Breast epithelium (tissue), 4 donors: ENCODE results near the gene SLK. TPM values are rescaled to one million over a fixed set of nuclear protein-coding genes. Genes with fewer than 3 reads are reported as not detected.

Experiments used
- DNase-seq, 2 donors: peaks; one replicate each; pipeline ENCODE4 v3.0.0-alpha.2; 2019; ENCODE audit warnings: low spot score in 2 of 2
- H3K27ac ChIP-seq, 2 donors: fragments of 200-600 bp; sonication (generic) in 1 of 2; one replicate each; pipeline ENCODE4 v1.5.1; 2016 to 2019; ENCODE audit warnings: mild to moderate bottlenecking in 1 of 2
- H3K27me3 ChIP-seq, 2 donors: fragments of 200-600 bp; sonication (generic) in 1 of 2; one replicate each; pipeline versions ENCODE4 v1.5.1 to v1.6.0; 2017 to 2019; ENCODE audit warnings: control low read depth in 1 of 2, mild to moderate bottlenecking in 1 of 2
- H3K36me3 ChIP-seq: fragments of 200-600 bp; one replicate; pipeline ENCODE4 v1.5.1; 2019
- H3K4me1 ChIP-seq, 2 donors: fragments of 200-600 bp; sonication (generic); one replicate each; pipeline ENCODE4 v1.5.1; 2016 to 2019; ENCODE audit warnings: control low read depth in 1 of 2
- H3K4me3 ChIP-seq, 3 donors: fragments of 200-600 bp; sonication (generic); 1 replicate in 2 of 3; 2 replicates in 1 of 3; pipeline ENCODE4 v1.5.1; 2016 to 2019; ENCODE audit warnings: mild to moderate bottlenecking in 3 of 3, moderate library complexity in 2 of 3
- H3K9me3 ChIP-seq, 2 donors: fragments of 200-600 bp; sonication (generic) in 1 of 2; one replicate each; pipeline ENCODE4 v1.5.1; 2016 to 2019; ENCODE audit warnings: control low read depth in 1 of 2
- POLR2A ChIP-seq: fragments of 450-650 bp; IDR thresholded peaks from one replicate; pipeline ENCODE4 v1.6.1; 2016; ENCODE audit warnings: antibody characterized with exemption, mild to moderate bottlenecking, moderate library complexity
- POLR2AphosphoS5 ChIP-seq, 3 donors: sonication (generic); formaldehyde crosslinking; IDR thresholded peaks; one replicate each; pipeline ENCODE4 v1.6.1; 2017; ENCODE audit warnings: antibody characterized with exemption in 3 of 3
- intact Hi-C: fragments of 100-400 bp; cut with DNase I; formaldehyde crosslinking; loops from one replicate; pipeline ENCODE4 v1.15.1; 2023; ENCODE audit warnings: low total_unique reads
- total RNA-seq, 3 donors: library from RNA; depleted of rRNA; stranded (reverse); fragments of >200 nt; gene quantifications; one replicate each; pipeline ENCODE4 v1.1.0, GENCODE V29; 2016
- TF ChIP-seq, protein P1 (sequence below), 3 donors: fragments of 450-650 bp; IDR thresholded peaks; one replicate each; pipeline ENCODE4 v1.5.1; 2016 to 2017; ENCODE audit warnings: antibody characterized with exemption in 3 of 3, mild to moderate bottlenecking in 3 of 3, moderate library complexity in 3 of 3

Gene SLK
- total RNA-seq, 3 donors from 2014 or later = 63.2 to 94.4 (median 76.4) TPM

- Histone ChIP-seq H3K9me3 (no peaks in the 10 kb centered on the region), H3K4me1 (no peaks in the 10 kb centered on the region), H3K27me3 (no peaks in the 10 kb centered on the region), H3K36me3 (no peaks in the 10 kb centered on the region), H3K27ac (no peak overlapping the region), H3K4me3 (no peak overlapping the region)
- intact Hi-C loops = no loop called here
- TF ChIP-seq POLR2AphosphoS5 (IDR thresholded peaks at IDR 0.05) (no peak), POLR2A (no peak)
- TF ChIP-seq, protein P1, sequence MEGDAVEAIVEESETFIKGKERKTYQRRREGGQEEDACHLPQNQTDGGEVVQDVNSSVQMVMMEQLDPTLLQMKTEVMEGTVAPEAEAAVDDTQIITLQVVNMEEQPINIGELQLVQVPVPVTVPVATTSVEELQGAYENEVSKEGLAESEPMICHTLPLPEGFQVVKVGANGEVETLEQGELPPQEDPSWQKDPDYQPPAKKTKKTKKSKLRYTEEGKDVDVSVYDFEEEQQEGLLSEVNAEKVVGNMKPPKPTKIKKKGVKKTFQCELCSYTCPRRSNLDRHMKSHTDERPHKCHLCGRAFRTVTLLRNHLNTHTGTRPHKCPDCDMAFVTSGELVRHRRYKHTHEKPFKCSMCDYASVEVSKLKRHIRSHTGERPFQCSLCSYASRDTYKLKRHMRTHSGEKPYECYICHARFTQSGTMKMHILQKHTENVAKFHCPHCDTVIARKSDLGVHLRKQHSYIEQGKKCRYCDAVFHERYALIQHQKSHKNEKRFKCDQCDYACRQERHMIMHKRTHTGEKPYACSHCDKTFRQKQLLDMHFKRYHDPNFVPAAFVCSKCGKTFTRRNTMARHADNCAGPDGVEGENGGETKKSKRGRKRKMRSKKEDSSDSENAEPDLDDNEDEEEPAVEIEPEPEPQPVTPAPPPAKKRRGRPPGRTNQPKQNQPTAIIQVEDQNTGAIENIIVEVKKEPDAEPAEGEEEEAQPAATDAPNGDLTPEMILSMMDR (IDR thresholded peaks at IDR 0.05) = no peak
- no peak for DNase-seq
These were observed 105.8 kb downstream of the SLK start for GRCh38 chr10:104072786-104073185.

- Histone ChIP-seq H3K4me3 (no peak overlapping the region), H3K4me1 (no peaks in the 10 kb centered on the region), H3K36me3 (no peaks in the 10 kb centered on the region), H3K27me3 (no peaks in the 10 kb centered on the region), H3K9me3 (no peaks in the 10 kb centered on the region), H3K27ac (no peak overlapping the region)
- intact Hi-C loops = no loop called here
- DNase-seq = no peak
- TF ChIP-seq, protein P1 (IDR thresholded peaks at IDR 0.05) = no peak
- TF ChIP-seq POLR2A (no peak), POLR2AphosphoS5 (IDR thresholded peaks at IDR 0.05) (no peak)
These were observed 107.6 kb downstream of the SLK start for GRCh38 chr10:104074505-104074904.

DNA sequence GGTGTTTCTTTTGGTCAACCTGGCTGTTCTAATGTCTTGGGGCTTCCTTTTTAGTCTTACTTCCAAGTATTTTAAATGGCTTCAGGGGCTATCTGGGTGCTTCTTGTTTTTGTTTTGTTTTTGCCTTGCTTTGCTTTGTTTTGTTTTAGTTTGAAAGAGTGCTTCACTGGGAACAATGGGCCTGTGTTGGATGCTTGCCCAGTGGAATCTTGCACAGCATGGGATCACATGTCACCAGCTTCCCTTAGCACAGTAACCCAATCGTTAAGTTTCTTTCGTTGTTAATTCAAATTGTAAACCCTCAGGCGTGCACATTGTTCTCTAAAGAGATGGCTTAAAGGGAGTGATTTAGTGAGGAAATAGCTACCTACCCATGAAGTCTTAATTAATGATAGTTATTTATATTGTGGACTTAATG, 109.8 kb downstream of the SLK start:
- intact Hi-C loops = no loop called here
- Histone ChIP-seq H3K4me1 (no peaks in the 10 kb centered on the region), H3K36me3 (no peaks in the 10 kb centered on the region), H3K4me3 (no peak overlapping the region), H3K9me3 (no peaks in the 10 kb centered on the region), H3K27ac (peak overlapping the region; percentile 10 to 68), H3K27me3 (no peaks in the 10 kb centered on the region)
- DNase-seq = no peak
- no peak for TF ChIP-seq POLR2A
- TF ChIP-seq, protein P1 (IDR thresholded peaks at IDR 0.05) = no peak
- TF ChIP-seq POLR2AphosphoS5 (IDR thresholded peaks at IDR 0.05) = no peak

DNA sequence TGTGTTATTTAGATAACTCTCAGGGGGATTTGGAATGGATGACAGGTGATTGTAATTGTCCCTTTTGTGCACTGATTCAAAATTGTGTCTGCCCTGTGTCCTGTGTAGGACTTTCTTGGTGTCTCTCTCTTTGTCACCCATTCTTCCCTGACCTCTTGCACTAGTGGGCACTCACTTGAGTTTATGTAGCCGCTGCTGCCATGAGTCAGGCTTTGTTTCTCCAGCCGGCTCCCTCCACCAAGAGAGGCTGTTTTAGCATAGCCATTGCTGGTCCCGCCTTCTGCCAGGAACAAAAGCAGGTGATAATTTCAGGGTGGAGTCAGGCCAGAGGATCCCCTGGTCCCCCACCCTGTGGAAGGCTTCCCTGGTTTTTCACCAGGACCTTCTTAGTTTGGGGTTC, 110.3 kb downstream of the SLK start:
- intact Hi-C loops = no loop called here
- H3K4me3 ChIP-seq = no peak overlapping the region
- H3K36me3 ChIP-seq = no peaks in the 10 kb centered on the region
- no peaks in the 10 kb centered on the region for H3K4me1 ChIP-seq
- DNase-seq = no peak
- H3K27ac ChIP-seq = peak overlapping the region; percentile 6 to 68
- H3K9me3 ChIP-seq = no peaks in the 10 kb centered on the region
- no peaks in the 10 kb centered on the region for H3K27me3 ChIP-seq
- TF ChIP-seq POLR2AphosphoS5 (IDR thresholded peaks at IDR 0.05) = no peak
- TF ChIP-seq, protein P1 (IDR thresholded peaks at IDR 0.05) = no peak
- TF ChIP-seq POLR2A = no peak

DNA sequence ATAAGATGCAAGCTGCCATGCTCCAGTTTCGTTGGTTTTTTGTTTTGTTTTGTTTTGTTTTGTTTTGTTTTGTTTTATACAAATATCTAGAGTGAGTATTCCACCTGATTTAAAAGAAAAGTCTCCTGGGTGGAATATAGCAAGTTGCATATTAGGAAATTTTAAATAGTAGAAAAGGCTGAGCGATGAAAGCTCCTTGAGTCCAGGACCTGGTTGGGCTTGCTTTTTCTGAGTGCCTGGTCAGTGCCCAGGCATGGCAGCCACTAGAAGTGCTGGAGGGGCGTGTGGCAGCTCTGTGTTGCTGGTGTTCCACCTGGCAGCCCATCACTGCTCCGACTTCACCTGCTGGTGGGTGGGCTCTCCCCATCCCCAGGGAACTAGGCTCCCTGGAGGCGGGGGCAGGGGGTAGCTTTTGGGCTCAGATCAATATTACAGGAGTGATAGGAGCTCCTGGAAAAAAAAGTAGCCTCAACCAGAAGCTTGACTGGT, 110.8 kb downstream of the SLK start:
- no peaks in the 10 kb centered on the region for H3K36me3 ChIP-seq
- no peak for DNase-seq
- TF ChIP-seq POLR2AphosphoS5 (IDR thresholded peaks at IDR 0.05) (no peak), POLR2A (no peak)
- TF ChIP-seq, protein P1 (IDR thresholded peaks at IDR 0.05) = no peak

More for the DNA sequence above, 110.8 kb downstream of the SLK start:
- Histone ChIP-seq H3K9me3 (no peaks in the 10 kb centered on the region), H3K27ac (peak overlapping the region; percentile 6 to 38), H3K4me1 (no peaks in the 10 kb centered on the region), H3K27me3 (no peaks in the 10 kb centered on the region), H3K4me3 (no peak overlapping the region)
- intact Hi-C loops = no loop called here

Other genes starting within 250 kb of the SLK start
- 10 to 100 TPM; 14.3 to 30.5 (median 14.7) TPM for gene SH3PXD2A, start 111.6 kb upstream of the SLK start, total RNA-seq
- 10 to 100 TPM; 23.8 to 31.2 (median 25.2) TPM for gene STN1, start 49.0 kb upstream of the SLK start, total RNA-seq
- gene COL17A1, start 118.7 kb downstream of the SLK start, total RNA-seq = 10 to 100 TPM in 2 of 3 donors, under 1 TPM in 1; 0.16 to 56.1 (median 34.1) TPM
- gene SFR1, start 155.0 kb downstream of the SLK start, total RNA-seq = 10 to 100 TPM in 1 of 3 donors, 1 to 10 TPM in 2; 6.3 to 11.4 (median 8.2) TPM